Endodermal cell (in vitro differentiated cells): ENCODE results near the gene DHRS2. TPM values are rescaled to one million over a fixed set of nuclear protein-coding genes. Genes with fewer than 3 reads are reported as not detected.
"Not testable (repeated sequence)": the region's sequence is repeated elsewhere in the genome, so short reads cannot be mapped to it uniquely, and the experiment has no call there.

Experiments
- DNase-seq: peaks from one replicate; pipeline ENCODE4 v3.0.0-alpha.2; 2017
- H3K27ac ChIP-seq: 2 replicates; pipeline ENCODE4 v1.5.1; 2013; ENCODE audit warnings: mild to moderate bottlenecking, low read depth, low read length, moderate library complexity
- H3K27me3 ChIP-seq: 2 replicates; pipeline ENCODE4 v1.6.1; 2013; ENCODE audit warnings: mild to moderate bottlenecking, low read length, moderate library complexity; ENCODE audit not compliant: insufficient read depth, control insufficient read depth, poor library complexity, severe bottlenecking
- H3K36me3 ChIP-seq: 2 replicates; pipeline ENCODE4 v1.7.0; 2013; ENCODE audit warnings: mild to moderate bottlenecking, low read length, moderate library complexity; ENCODE audit not compliant: control insufficient read depth, insufficient read depth
- H3K4me1 ChIP-seq: one replicate; pipeline ENCODE4 v1.7.0; 2013; ENCODE audit warnings: low read length; ENCODE audit not compliant: control insufficient read depth, insufficient read depth
- H3K4me3 ChIP-seq: 2 replicates; pipeline ENCODE4 v1.5.1; 2013; ENCODE audit warnings: mild to moderate bottlenecking, low read length, moderate library complexity
- H3K9ac ChIP-seq: 2 replicates; pipeline ENCODE4 v1.6.1; 2013; ENCODE audit warnings: mild to moderate bottlenecking, low read length, moderate library complexity; ENCODE audit not compliant: poor library complexity, severe bottlenecking; ENCODE audit errors: extremely low read depth
- H3K9me3 ChIP-seq: 2 replicates; pipeline ENCODE4 v1.6.1; 2013; ENCODE audit warnings: mild to moderate bottlenecking, low read length, moderate library complexity; ENCODE audit not compliant: control insufficient read depth
- H3K27ac Mint-ChIP-seq: 2 replicates; pipeline ENCODE4 v1.8.0; 2020; ENCODE audit warnings: mixed read lengths
- H3K27me3 Mint-ChIP-seq: 2 replicates; pipeline ENCODE4 v1.8.0; 2021; ENCODE audit warnings: mild to moderate bottlenecking, mixed read lengths; ENCODE audit not compliant: insufficient read depth
- H3K36me3 Mint-ChIP-seq: 2 replicates; pipeline ENCODE4 v1.8.0; 2020; ENCODE audit warnings: low read depth, mixed read lengths
- H3K4me1 Mint-ChIP-seq: 2 replicates; pipeline ENCODE4 v1.8.0; 2020; ENCODE audit warnings: mixed read lengths
- H3K4me3 Mint-ChIP-seq: 2 replicates; pipeline ENCODE4 v1.8.0; 2020; ENCODE audit warnings: mild to moderate bottlenecking, moderate library complexity, mixed read lengths
- H3K9me3 Mint-ChIP-seq: 2 replicates; pipeline ENCODE4 v1.8.0; 2020; ENCODE audit warnings: mild to moderate bottlenecking, mixed read lengths
- WGBS, 2 experiments: methylation state at CpG; one replicate each; pipeline versions ENCODE4 v1.1.5 to v1.1.7; 2013; ENCODE audit warnings: missing lambda C conversion rate in 2 of 2, mixed read lengths in 1 of 2; ENCODE audit not compliant: insufficient coverage in 1 of 2, insufficient read length in 1 of 2; 5-methylcytosine and 5-hydroxymethylcytosine counted together
- total RNA-seq, 2 donors: library from RNA; stranded (reverse); fragmentation: NEBNext Ultra II Directional in 1 of 2; extraction: Animal tissue kit (Norgen Biotek cat#: 25700) in 1 of 2; gene quantifications; 2 replicates in 1 of 2; 3 replicates in 1 of 2; pipeline ENCODE4 v1.2.1, GENCODE V29; 2021
- TF ChIP-seq, protein P1 (sequence below): fragments of 200-600 bp; sonication (generic); conservative IDR thresholded peaks from 2 replicates; pipeline ENCODE4 v1.5.0; 2021; ENCODE audit warnings: antibody characterized with exemption, mild to moderate bottlenecking

Gene DHRS2
- total RNA-seq, 2 donors from 2014 or later: 0.66 to 1.2 TPM

DNA sequence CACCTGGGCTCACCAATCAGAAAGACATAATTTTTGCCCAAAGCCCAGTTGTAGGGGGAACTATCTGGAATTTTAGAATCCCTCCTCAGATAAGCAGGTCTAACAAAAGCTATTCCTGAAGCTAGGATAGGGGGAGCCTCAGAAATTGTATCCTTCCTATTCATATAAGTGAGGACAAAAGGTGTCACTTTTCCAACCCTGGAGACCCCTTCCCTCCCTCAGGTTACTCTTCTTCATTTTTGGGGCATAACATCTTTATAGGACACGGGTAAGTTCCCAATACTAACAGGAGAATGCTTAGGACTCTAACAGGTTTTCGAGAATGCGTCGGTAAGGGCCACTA lies 1.1 kb downstream of the DHRS2 start:
- DNase-seq, H3K4me3 Mint-ChIP-seq, H3K27ac ChIP-seq, H3K36me3 Mint-ChIP-seq, H3K4me3 ChIP-seq, H3K9me3 ChIP-seq, H3K27ac Mint-ChIP-seq, H3K36me3 ChIP-seq, H3K27me3 ChIP-seq, H3K4me1 Mint-ChIP-seq, H3K9ac ChIP-seq, H3K27me3 Mint-ChIP-seq: not testable (repeated sequence)
- H3K4me1 ChIP-seq: peaks cover 13% of the 10 kb centered on the region
- H3K9me3 Mint-ChIP-seq: peaks cover 24% of the 10 kb centered on the region
- WGBS, 2 experiments: 94 to 100% methylated on average over 3 to 4 of the region's 4 CpGs

- not testable (repeated sequence) for H3K9ac ChIP-seq, H3K27ac Mint-ChIP-seq, DNase-seq, H3K36me3 ChIP-seq, H3K4me3 Mint-ChIP-seq, H3K4me1 ChIP-seq, H3K27ac ChIP-seq, H3K27me3 ChIP-seq, H3K4me1 Mint-ChIP-seq, H3K9me3 ChIP-seq, H3K27me3 Mint-ChIP-seq, H3K36me3 Mint-ChIP-seq, H3K4me3 ChIP-seq
- peaks cover 24% of the 10 kb centered on the region for H3K9me3 Mint-ChIP-seq
- WGBS, 2 experiments: 92% methylated on average over 12 to 17 of the region's 17 CpGs
Measured at GRCh38 chr14:23637655-23638413, 1.7 kb downstream of the DHRS2 start.

GRCh38 chr14:23638414-23639047 lies 2.4 kb downstream of the DHRS2 start:
- 90 to 100% methylated on average over 3 to 8 of the region's 8 CpGs for WGBS, 2 experiments
- no peak overlapping the region for H3K4me3 ChIP-seq
- no peak overlapping the region for H3K9ac ChIP-seq
- no peak overlapping the region for H3K27ac Mint-ChIP-seq
- H3K27ac ChIP-seq: no peak overlapping the region
- H3K4me1 Mint-ChIP-seq: peaks cover under 1% of the 10 kb centered on the region
- no peaks in the 10 kb centered on the region for H3K36me3 ChIP-seq
- no peak overlapping the region for H3K4me3 Mint-ChIP-seq
- peak; percentile 33 for DNase-seq
- peaks cover 2% of the 10 kb centered on the region for H3K27me3 Mint-ChIP-seq
- H3K4me1 ChIP-seq: peaks cover 2% of the 10 kb centered on the region
- no peaks in the 10 kb centered on the region for H3K9me3 ChIP-seq
- TF ChIP-seq, protein P1, sequence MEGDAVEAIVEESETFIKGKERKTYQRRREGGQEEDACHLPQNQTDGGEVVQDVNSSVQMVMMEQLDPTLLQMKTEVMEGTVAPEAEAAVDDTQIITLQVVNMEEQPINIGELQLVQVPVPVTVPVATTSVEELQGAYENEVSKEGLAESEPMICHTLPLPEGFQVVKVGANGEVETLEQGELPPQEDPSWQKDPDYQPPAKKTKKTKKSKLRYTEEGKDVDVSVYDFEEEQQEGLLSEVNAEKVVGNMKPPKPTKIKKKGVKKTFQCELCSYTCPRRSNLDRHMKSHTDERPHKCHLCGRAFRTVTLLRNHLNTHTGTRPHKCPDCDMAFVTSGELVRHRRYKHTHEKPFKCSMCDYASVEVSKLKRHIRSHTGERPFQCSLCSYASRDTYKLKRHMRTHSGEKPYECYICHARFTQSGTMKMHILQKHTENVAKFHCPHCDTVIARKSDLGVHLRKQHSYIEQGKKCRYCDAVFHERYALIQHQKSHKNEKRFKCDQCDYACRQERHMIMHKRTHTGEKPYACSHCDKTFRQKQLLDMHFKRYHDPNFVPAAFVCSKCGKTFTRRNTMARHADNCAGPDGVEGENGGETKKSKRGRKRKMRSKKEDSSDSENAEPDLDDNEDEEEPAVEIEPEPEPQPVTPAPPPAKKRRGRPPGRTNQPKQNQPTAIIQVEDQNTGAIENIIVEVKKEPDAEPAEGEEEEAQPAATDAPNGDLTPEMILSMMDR: no peak
- H3K9me3 Mint-ChIP-seq: peaks cover 24% of the 10 kb centered on the region
- no peaks in the 10 kb centered on the region for H3K27me3 ChIP-seq
- H3K36me3 Mint-ChIP-seq: no peaks in the 10 kb centered on the region

DNA sequence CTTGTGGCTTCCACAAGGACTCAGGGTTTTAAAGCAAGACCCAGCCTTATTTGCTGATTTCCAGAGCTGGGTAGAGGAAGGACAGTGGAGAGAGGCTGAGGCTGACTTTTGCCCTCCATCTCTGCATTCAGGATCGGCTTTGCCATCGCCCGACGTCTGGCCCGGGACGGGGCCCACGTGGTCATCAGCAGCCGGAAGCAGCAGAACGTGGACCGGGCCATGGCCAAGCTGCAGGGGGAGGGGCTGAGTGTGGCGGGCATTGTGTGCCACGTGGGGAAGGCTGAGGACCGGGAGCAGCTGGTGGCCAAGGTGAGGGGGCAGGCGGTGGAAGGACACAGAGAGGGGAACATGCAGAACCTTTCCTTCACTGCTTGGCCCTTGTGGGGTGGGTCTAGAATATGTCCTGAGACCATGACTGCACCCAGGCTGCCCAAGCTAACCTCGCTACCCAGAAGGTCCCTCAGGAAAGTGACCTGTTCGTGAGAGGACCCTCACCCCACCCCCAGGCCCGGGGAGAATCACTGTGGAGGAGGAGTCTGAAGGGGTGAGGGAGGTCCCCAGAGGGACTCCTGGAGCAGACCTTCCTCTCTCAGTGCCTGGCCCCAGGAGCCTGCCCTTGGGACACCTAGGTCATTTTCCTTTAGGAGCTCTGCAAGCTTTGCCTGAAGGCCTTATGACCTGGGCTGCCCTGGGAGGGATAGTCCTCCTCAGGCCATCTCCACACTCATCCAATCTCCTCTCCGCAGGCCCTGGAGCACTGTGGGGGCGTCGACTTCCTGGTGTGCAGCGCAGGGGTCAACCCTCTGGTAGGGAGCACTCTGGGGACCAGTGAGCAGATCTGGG lies 3.1 kb downstream of the DHRS2 start:
- TF ChIP-seq, protein P1: no peak

More for the DNA sequence above, 3.1 kb downstream of the DHRS2 start:
- Mint-ChIP-seq H3K4me3 (no peak overlapping the region), H3K27ac (no peak overlapping the region), H3K36me3 (no peaks in the 10 kb centered on the region), H3K4me1 (no peaks in the 10 kb centered on the region), H3K27me3 (peaks cover 2% of the 10 kb centered on the region), H3K9me3 (peaks cover 24% of the 10 kb centered on the region)
- Histone ChIP-seq H3K27ac (no peak overlapping the region), H3K4me3 (no peak overlapping the region), H3K9ac (no peak overlapping the region), H3K4me1 (no peaks in the 10 kb centered on the region), H3K9me3 (no peaks in the 10 kb centered on the region), H3K36me3 (no peaks in the 10 kb centered on the region), H3K27me3 (no peaks in the 10 kb centered on the region)
- peak; percentile 29 for DNase-seq
- WGBS, 2 experiments: 89% methylated on average over 20 of the region's 21 CpGs; no CpG with 5 or more reads in 1 of the 2 experiments
